Stimulated activated effector memory CD8-positive, alpha-beta T cell treated with anti-CD3 and anti-CD28 coated beads, Interleukin-12 subunit alpha, Interleukin-12 subunit beta, amount 100 ng/mL, for 72 hours (primary cell): ENCODE measurements around the gene ARHGAP15.

Source experiments
- ATAC-seq: fragments of 150-1000 bp; cut with Tn5 transposase; 2 replicates; pipeline ENCODE4 v1.10.0; 2021
- DNase-seq, 2 donors: peaks; one replicate each; pipeline ENCODE4 v3.0.0; 2021 to 2022; ENCODE audit warnings: low spot score in 2 of 2
- H3K27ac Mint-ChIP-seq: one replicate; pipeline ENCODE4 v1.8.0; 2022; ENCODE audit warnings: mild to moderate bottlenecking, mixed read lengths
- H3K36me3 Mint-ChIP-seq: one replicate; pipeline ENCODE4 v1.8.0; 2022; ENCODE audit warnings: mild to moderate bottlenecking, mixed read lengths
- H3K4me1 Mint-ChIP-seq: one replicate; pipeline ENCODE4 v1.8.0; 2022; ENCODE audit warnings: mixed read lengths
- H3K4me3 Mint-ChIP-seq: one replicate; pipeline ENCODE4 v1.8.0; 2022; ENCODE audit warnings: mild to moderate bottlenecking, mixed read lengths
- H3K9me3 Mint-ChIP-seq: one replicate; pipeline ENCODE4 v1.8.0; 2022; ENCODE audit warnings: mixed read lengths

ARHGAP15 gene

DNA sequence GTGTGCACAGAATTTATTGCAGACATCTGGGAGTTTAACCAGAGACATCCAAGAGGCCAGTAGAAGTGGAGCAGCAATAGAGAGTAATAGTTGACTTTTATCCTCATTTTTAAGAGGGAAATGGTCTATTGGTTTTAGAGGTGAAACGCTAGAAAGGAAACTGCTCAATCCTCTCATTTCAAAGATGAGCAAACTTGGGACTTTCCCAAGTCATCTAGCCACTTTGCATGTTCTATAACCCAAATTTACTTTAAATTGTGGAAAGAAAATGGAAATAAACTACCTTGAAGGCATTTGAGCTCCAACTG, 601.7 kb downstream of the ARHGAP15 start:
- H3K4me1 Mint-ChIP-seq = peaks cover 49% of the 10 kb centered on the region
- H3K36me3 Mint-ChIP-seq = no peaks in the 10 kb centered on the region
- ATAC-seq (peak; percentile 27), DNase-seq (no peak)
- peak overlapping the region; percentile 86 for H3K27ac Mint-ChIP-seq
- peak overlapping the region; percentile 49 for H3K4me3 Mint-ChIP-seq
- H3K9me3 Mint-ChIP-seq = no peaks in the 10 kb centered on the region

DNA sequence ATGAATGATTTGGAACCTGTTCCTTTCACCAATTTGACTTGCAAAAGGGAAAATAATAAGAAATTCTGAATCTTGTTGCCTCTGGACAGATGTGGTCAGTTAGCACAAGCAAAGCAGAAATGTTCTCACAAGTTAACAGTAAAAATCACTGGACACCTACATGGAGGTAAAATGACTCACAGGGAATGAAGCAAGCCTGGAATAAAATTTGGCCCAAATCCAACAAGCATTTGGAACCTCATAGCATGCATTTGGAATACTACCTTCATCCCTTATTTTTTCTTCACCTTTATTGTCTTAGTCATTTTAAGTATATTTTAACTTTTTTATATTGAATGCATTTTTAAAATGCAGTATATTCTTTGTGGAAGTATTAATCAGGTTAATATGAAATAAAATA, 602.9 kb downstream of the ARHGAP15 start:
- DNase-seq = no peak
- no peak overlapping the region for H3K27ac Mint-ChIP-seq
- H3K36me3 Mint-ChIP-seq = no peaks in the 10 kb centered on the region
- H3K4me1 Mint-ChIP-seq = peaks cover 46% of the 10 kb centered on the region
- H3K4me3 Mint-ChIP-seq = no peak overlapping the region
- H3K9me3 Mint-ChIP-seq = no peaks in the 10 kb centered on the region
- no peak for ATAC-seq

DNA sequence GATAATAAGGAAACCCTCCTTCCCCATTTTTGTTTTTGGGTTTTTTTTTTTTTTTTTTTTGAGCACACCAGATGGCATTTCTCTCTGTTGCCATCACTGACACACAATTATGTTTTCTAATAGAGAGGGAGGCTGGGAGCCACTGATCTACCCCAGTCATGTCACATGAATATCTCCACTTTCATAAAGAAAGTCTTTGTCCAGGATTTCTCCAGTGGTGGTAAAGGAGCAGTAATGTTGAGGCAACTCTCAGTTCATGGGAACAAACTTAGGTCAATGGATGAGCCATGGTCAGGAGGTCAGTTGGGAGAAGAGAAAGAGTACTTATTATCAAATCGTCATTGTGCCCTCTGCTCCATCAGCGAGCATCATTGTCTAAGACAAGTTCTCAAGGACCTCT, 603.7 kb downstream of the ARHGAP15 start:
- Mint-ChIP-seq H3K36me3 (no peaks in the 10 kb centered on the region), H3K4me1 (peaks cover 39% of the 10 kb centered on the region), H3K27ac (no peak overlapping the region), H3K9me3 (no peaks in the 10 kb centered on the region), H3K4me3 (no peak overlapping the region)
- DNase-seq = no peak
- ATAC-seq = no peak

DNA sequence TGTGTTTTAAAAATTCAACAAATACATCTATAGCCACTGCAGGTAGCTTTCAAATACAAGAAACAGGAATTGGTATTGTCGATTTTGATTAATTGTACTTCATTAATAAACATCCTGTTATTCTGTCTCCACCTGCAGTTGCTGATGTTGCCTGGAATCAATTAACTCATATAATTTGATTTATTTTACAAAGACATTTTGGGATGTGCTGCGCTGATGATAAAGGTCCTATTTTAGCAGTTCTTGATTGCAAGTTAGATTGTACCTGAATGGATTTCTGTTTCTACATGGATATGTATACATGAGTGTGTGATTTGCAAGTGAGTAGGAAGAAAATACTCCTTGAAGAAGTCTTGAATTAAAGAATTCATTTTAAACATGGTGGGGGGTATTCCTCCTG, 605.3 kb downstream of the ARHGAP15 start:
- no peaks in the 10 kb centered on the region for H3K36me3 Mint-ChIP-seq
- H3K27ac Mint-ChIP-seq = peak overlapping the region; percentile 14
- H3K4me3 Mint-ChIP-seq = no peak overlapping the region
- peaks cover 24% of the 10 kb centered on the region for H3K4me1 Mint-ChIP-seq
- no peak for DNase-seq
- no peaks in the 10 kb centered on the region for H3K9me3 Mint-ChIP-seq
- ATAC-seq = no peak

DNA sequence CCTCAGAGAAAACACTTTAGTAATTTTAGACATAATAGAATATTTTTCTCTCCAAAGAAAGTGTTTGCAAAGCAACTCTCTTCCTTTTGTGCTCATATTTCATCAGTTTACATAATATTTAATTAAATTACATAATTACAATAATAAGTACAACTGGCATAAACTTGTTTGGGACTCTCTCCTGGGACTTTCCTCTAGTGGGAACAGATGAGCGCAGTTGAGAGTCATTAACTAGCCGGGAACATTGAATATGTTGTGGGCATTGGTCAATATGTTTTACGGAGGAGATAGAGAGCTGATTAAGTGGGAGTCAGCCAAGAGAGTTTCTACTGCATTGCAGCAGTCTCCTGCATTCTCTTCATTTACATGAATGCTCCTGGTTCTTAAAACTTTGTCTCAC, 607.7 kb downstream of the ARHGAP15 start:
- Mint-ChIP-seq H3K27ac (no peak overlapping the region), H3K4me3 (no peak overlapping the region), H3K4me1 (peaks cover under 1% of the 10 kb centered on the region), H3K36me3 (no peaks in the 10 kb centered on the region), H3K9me3 (no peaks in the 10 kb centered on the region)
- DNase-seq = no peak
- no peak for ATAC-seq

DNA sequence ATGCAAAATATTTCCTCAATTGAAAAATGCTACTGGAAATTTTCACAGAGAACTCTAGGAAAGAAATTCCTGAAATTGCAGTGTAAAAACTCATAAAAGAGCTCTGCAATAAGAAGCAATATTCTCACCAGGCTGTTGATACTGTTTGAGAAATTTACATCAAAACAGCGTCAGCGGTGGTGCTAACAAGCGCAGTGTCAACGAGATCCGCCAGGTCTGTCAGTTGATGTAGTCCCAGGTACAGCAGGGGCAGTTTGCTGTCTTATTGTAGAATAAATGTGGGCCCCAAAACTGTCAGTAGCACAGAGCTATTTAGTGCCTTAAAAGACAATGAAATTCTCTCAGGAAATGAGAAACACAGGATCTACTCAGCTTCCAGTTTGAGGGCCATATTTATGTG, 611.2 kb downstream of the ARHGAP15 start:
- Mint-ChIP-seq H3K4me3 (no peak overlapping the region), H3K9me3 (no peaks in the 10 kb centered on the region), H3K4me1 (peaks cover 11% of the 10 kb centered on the region), H3K36me3 (no peaks in the 10 kb centered on the region), H3K27ac (no peak overlapping the region)
- ATAC-seq (no peak), DNase-seq (peak in 1 of 2 donors; percentile 17)

DNA sequence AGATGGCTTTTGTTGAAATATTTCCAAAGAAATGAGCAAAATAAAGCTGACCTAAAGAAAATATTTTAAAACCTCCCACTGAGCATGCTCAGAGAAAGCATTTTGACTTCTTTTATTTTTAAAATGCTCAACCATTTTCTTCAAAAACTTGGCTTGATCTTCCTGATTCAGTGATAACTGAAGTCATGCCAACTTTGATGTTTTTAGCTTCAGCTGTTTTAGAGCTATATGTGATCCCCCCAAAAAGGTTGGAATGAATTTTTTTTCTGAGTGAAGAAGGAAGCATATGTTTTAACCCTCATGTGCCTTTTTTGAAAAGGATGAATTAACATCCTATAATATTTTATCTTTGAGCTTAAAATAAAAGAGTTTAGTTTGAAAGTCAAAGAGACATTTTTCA, 612.0 kb downstream of the ARHGAP15 start:
- no peak overlapping the region for H3K4me3 Mint-ChIP-seq
- H3K9me3 Mint-ChIP-seq = no peaks in the 10 kb centered on the region
- DNase-seq (no peak), ATAC-seq (no peak)
- H3K4me1 Mint-ChIP-seq = peaks cover 11% of the 10 kb centered on the region
- H3K36me3 Mint-ChIP-seq = no peaks in the 10 kb centered on the region
- H3K27ac Mint-ChIP-seq = no peak overlapping the region

DNA sequence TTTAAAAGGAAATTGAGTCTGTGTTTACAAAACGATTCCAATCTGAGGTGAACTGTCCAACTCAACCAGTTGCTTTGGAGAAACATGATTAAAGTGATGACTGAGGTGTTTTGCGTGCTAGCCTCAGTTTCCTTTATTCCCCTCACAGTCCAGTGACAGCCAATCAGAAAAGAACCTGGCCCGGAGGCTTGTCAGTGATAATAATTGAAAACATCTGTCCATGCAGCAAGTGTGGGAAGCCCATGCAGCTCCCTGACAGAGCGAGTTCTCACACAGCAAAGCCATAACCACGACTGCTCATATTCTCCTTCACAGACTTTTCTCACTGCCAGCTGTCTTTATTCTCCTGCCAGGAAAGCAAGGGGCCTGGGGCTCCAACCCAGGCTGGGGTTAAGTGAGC, 613.4 kb downstream of the ARHGAP15 start:
- ATAC-seq (no peak), DNase-seq (no peak)
- no peaks in the 10 kb centered on the region for H3K36me3 Mint-ChIP-seq
- H3K4me1 Mint-ChIP-seq = peaks cover 11% of the 10 kb centered on the region
- H3K27ac Mint-ChIP-seq = no peak overlapping the region
- H3K9me3 Mint-ChIP-seq = no peaks in the 10 kb centered on the region
- H3K4me3 Mint-ChIP-seq = no peak overlapping the region

DNA sequence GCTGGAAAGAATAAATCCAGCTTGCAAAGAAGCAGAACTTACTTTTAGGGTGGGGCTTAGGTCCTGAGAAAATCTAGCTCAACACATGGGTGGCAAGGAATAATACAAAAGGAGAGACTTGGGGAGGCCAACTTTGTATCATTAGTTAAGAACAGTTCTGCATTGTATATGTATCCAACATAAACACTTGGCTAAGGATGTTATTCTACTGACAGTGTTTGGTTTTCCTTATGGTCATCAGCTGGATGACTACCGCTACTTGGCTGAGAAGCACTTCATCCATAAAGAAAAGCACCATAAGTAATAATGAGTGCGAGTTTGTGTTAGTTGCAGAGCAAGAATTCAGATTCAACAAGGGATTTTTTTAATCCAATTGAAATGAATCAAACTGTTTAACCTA, 614.9 kb downstream of the ARHGAP15 start:
- DNase-seq (no peak), ATAC-seq (no peak)
- Mint-ChIP-seq H3K27ac (no peak overlapping the region), H3K4me1 (peaks cover 11% of the 10 kb centered on the region), H3K4me3 (no peak overlapping the region), H3K36me3 (no peaks in the 10 kb centered on the region), H3K9me3 (no peaks in the 10 kb centered on the region)

DNA sequence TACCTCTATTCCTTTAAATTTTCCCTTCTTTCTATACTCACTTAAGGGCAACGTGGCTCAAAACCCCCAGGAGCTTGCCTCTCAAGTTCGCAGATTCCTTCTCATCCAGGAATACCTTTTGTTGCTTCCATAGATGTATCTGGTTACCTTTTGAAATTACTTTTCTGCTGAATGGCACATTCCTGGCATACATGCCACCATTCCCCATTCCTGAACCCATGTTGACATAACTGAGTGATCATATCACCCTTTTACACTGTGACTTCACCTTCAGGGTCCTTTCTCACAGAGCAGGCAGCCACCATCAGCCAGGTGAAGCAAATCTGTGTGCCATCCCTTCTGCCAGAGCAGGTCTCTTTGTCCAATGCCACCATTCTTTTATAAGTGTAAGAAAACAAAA, 615.8 kb downstream of the ARHGAP15 start:
- no peak for ATAC-seq

DNA sequence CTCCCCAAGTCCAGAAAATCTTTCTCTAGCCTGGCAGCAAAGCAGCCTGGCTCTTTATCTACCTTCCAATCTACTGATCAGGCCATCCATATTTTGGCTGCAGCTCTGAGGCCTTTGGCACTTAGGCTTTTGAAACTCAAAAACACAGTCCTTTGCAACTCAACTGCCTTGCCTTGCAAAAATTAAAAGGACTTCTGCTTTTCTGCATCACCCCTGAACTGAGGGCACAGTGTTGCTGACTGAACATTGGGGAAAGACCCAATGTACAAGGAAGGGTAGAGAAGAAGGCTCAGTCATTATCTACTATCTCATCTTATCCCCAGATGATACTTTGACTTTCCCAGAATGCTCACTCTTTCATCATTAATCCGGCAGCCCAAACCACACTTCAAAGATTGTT, 625.5 kb downstream of the ARHGAP15 start:
- Mint-ChIP-seq H3K4me1 (peaks cover 5% of the 10 kb centered on the region), H3K4me3 (no peak overlapping the region), H3K9me3 (no peaks in the 10 kb centered on the region), H3K27ac (peak overlapping the region; percentile 20), H3K36me3 (peaks cover 16% of the 10 kb centered on the region)
- no peak for ATAC-seq
- no peak for DNase-seq

More for the DNA sequence above, 615.8 kb downstream of the ARHGAP15 start:
- no peak overlapping the region for H3K4me3 Mint-ChIP-seq
- H3K9me3 Mint-ChIP-seq = no peaks in the 10 kb centered on the region
- no peak overlapping the region for H3K27ac Mint-ChIP-seq
- H3K4me1 Mint-ChIP-seq = peaks cover 11% of the 10 kb centered on the region
- DNase-seq = no peak
- peaks cover under 1% of the 10 kb centered on the region for H3K36me3 Mint-ChIP-seq

DNA sequence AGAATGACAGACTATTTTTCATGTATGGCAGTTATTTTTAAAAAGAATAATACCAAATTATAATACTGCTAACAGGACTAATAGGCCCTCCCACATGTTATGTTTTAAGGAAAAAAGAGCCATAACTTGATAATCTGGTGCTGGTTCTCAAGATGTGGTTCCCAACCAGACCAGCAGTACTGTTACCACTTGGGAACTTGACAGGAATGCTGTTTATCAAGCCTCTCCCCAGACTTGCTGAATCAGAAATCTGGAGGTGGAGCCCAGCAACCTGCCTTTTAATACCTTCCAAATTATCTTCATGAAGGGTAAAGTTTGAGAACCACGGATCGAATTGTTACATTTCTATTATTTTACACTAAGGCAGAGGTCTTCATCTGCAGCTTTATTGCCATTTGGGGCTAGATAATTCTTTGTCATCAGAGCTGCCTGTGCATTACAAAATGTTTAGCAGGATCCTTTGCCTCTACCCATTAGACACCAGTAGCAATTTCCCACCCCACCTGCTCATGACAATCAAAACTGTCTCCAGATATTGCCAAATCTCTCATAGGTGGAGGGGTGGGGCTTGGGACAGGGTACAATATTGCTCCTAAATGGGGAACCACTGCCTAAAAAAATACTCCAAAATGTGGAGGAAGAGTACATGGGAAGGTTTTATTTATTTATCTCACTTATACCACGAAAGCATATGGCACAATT, 629.6 kb downstream of the ARHGAP15 start:
- DNase-seq = no peak
- H3K36me3 Mint-ChIP-seq = peaks cover 11% of the 10 kb centered on the region
- H3K9me3 Mint-ChIP-seq = no peaks in the 10 kb centered on the region
- H3K27ac Mint-ChIP-seq = no peak overlapping the region
- peaks cover 6% of the 10 kb centered on the region for H3K4me1 Mint-ChIP-seq
- no peak for ATAC-seq
- H3K4me3 Mint-ChIP-seq = no peak overlapping the region

DNA sequence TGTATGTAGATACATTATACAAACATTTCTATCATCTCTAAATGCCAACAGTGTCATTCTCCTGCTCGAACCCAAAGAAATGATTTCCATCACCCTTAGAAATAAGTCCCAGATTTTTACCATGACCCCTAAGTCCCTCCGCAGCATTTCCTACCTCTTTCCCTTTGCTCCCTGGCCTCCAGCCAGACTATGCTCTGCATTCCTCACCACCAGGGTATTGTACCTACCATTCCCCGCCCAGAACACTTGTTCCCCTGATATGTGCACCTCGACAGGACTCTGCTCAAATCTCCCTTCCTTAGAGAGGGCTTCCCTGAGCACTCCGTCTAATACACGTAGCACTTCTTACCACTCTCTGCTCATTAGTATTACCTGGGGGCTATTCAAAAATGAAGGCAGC, 630.2 kb downstream of the ARHGAP15 start:
- H3K4me1 Mint-ChIP-seq = peaks cover 8% of the 10 kb centered on the region
- DNase-seq = no peak
- no peak for ATAC-seq
- no peak overlapping the region for H3K4me3 Mint-ChIP-seq
- no peak overlapping the region for H3K27ac Mint-ChIP-seq
- H3K9me3 Mint-ChIP-seq = no peaks in the 10 kb centered on the region
- peaks cover 8% of the 10 kb centered on the region for H3K36me3 Mint-ChIP-seq

DNA sequence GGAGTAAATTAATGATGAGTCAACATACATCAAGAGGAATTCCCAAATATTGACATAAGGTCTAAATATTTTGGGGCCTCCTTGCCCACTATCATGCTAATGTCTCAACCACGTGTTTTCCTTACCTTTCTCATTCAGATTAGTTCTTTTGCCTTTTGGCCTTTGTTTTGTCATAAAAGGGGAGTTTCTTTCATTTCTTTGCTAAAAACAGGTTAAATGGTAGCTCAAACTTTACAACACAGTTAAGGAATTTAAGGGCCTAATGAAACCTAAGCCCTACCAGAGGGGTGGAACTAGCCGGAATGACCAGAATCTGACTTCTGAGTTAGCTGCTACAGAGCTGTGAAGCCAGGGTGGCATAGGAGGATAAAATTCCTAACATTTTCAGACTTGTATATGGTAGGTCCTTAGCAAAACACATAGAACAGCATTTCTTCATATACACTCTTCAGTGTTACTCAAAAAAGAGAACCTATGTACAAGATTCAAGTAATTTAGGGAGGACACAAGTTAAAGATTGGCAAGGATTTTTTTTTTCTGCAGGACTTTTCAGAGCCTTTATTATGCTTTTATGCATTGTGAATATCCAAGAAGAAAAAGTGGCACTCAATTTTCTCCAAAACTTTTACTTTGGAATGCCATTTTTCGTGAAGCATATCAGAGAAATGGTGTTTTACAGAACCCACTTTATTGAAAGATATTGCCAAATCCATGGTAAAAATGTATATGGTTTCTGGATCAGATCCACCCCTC, 633.1 kb downstream of the ARHGAP15 start:
- ATAC-seq (no peak), DNase-seq (no peak)
- Mint-ChIP-seq H3K4me1 (peaks cover 12% of the 10 kb centered on the region), H3K36me3 (no peaks in the 10 kb centered on the region), H3K4me3 (no peak overlapping the region), H3K9me3 (no peaks in the 10 kb centered on the region), H3K27ac (no peak overlapping the region)

DNA sequence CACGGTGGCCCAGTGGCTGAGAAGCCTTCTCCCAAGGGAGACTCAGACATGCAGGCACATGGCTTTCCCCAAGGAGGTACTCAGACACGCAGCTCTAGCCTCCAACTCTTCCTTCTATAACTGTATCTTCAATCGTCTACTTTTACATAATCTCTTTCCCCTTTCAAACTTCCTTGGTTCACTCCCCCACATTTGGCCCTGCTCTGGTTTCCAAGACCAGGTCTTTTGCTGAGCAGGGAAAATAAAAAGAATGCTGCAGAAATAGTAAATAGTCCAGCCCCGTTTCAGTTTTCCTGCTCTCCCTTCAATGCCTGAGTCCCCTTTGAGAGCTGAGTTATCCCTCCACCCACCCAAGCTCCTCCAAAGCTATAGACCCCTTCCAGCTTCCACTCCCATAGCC, 635.0 kb downstream of the ARHGAP15 start:
- ATAC-seq (no peak), DNase-seq (no peak)
- no peak overlapping the region for H3K4me3 Mint-ChIP-seq
- no peaks in the 10 kb centered on the region for H3K9me3 Mint-ChIP-seq
- H3K27ac Mint-ChIP-seq = no peak overlapping the region
- H3K4me1 Mint-ChIP-seq = peaks cover 12% of the 10 kb centered on the region
- peaks cover 16% of the 10 kb centered on the region for H3K36me3 Mint-ChIP-seq

DNA sequence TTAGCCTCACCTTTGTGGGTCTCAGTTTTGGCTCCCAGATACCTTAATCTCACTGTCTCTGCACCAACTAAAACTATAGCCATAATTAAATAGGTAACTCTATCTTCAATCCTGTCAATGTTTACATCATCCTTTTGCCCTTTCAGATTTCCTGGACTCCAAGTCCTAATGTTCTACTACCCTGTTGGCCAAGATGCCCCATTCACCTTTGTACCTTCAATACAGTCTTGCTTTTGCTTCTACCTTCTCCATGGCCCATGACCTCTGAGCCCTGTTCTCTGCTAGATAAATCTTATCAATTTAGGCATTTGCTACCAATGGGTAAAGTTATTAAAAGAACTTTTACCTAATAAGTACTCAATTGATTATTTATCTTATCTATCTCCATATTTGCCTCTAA, 635.5 kb downstream of the ARHGAP15 start:
- Mint-ChIP-seq H3K4me3 (no peak overlapping the region), H3K4me1 (peaks cover 7% of the 10 kb centered on the region), H3K36me3 (peaks cover 20% of the 10 kb centered on the region), H3K9me3 (no peaks in the 10 kb centered on the region), H3K27ac (no peak overlapping the region)
- no peak for ATAC-seq
- DNase-seq = no peak
